ENCODE measurements around the gene FBXO9.

The FBXO9 gene

GRCh38 chr6:53136000-53136609, 70.9 kb downstream of the FBXO9 start:
- DNase-seq (ENCODE audit: low read depth) = no peak

GRCh38 chr6:53139841-53140413, 74.7 kb downstream of the FBXO9 start:
- no peak for DNase-seq (ENCODE audit: low read depth)

- DNase-seq (ENCODE audit: low read depth) = no peak
Observed at GRCh38 chr6:53142810-53143209, 77.6 kb downstream of the FBXO9 start.

DNA sequence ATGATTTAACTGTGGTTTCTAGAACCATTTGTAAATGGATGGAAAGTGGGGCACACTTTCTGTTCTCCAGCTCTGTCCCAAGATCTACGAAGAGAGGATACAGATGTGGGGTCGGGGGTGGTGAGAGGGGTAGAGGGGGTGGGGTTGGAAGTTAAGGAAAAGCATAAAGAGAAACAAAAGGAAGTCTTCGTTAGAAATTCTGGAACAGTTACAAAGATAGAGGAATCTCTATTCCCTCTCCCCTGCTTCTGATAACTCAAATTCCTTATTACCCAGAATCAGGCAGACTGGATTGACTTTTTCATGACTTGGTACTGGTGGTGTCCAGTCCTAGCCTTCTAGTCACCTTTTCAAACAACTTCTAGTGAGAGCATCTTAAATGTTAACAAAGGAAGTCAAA, 78.5 kb downstream of the FBXO9 start:
- DNase-seq (ENCODE audit: low read depth) = no peak

DNA sequence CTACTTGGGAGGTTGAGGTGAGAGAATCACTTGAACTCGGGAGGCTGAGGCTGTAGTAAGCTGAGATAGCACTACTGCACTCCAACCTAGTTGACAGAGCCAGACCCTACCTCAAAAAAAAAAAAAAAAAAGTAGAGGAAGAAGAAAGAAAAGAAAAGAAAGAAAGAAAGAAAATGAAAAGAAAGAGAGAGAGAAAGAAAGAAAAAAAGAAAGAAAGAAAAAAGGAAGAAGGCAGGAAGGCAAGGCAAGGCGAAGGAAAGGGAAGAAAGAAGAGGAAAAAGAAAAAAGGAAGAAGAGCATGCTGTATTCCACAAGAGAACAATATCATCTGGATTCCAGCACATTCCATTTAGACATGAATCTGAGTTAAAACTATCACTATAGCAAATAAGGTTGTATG, 79.6 kb downstream of the FBXO9 start:
- no peak for DNase-seq (ENCODE audit: low read depth)

DNA sequence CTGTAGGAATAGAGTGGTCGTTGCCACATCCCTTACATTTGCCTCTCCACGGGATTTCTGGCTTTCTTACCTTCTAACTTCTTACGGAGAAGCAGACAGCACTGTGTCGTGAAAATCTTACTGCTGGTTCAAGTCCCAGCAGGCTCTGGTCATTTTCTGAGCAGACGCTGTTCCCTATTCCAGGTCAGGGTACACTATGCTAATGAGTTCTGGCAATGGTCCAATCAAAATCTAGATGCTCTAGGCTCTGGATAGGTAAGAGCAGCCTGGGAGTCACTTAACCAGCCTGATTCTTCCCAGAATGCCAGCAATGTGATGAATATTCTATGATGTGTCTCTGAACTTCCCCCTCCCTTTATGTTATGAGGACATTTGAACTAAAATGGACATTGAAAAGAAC, 83.5 kb downstream of the FBXO9 start, which contains the start of gene GCM1:
Gene GCM1, minus strand, starts transcription at position 158 of the 400 bp plus-strand sequence. CDS start 3,209 bp downstream, outside the sequence.
- DNase-seq (ENCODE audit: low read depth) = no peak
